Endothelial cell of umbilical vein (primary cell): ENCODE results near the gene MKLN1. TPM values are rescaled to one million over a fixed set of nuclear protein-coding genes. Genes with fewer than 3 reads are reported as not detected.

Source experiments
- BruUV-seq: library from RNA; stranded (reverse); fragments of 400-500 nt; replicated peaks from 2 replicates; lab custom pipeline; 2021; lab: Mats Ljungman, UMichigan
- CTCF ChIA-PET: fragments of 300-600, 350-600 bp; sonication (Branson Sonifier 250); formaldehyde crosslinking; loops from one replicate; lab custom pipeline; 2021; ENCODE audit warnings: antibody characterized with exemption, inconsistent platforms; lab: Charles Lee
- POLR2A ChIA-PET: fragments of 300-600, 350-600 bp; sonication (Branson Sonifier 250); formaldehyde crosslinking; loops from one replicate; lab custom pipeline; 2021; ENCODE audit warnings: antibody characterized with exemption, inconsistent platforms; lab: Charles Lee
- DNase-seq: peaks from one replicate; pipeline ENCODE4 v3.0.0-alpha.2; 2011; ENCODE audit warnings: low read depth, low spot score
- FAIRE-seq: peaks from 2 replicates; lab custom pipeline; 2011; peaks lifted over from hg19 to GRCh38; lab: Jason Lieb, UNC
- H2AFZ ChIP-seq: 2 replicates; pipeline ENCODE4 v1.6.0; 2012; ENCODE audit warnings: low read depth, low read length, control low read depth, inconsistent platforms
- H3K27ac ChIP-seq: 2 replicates; pipeline ENCODE4 v1.5.1; 2011; ENCODE audit warnings: low read depth, mild to moderate bottlenecking, control low read depth, low read length, moderate library complexity; ENCODE audit not compliant: insufficient read depth
- H3K27me3 ChIP-seq, 2 experiments: 2 replicates each; pipeline versions ENCODE4 v1.6.0 to v1.6.1; 2011; ENCODE audit warnings: low read length in 2 of 2, mixed read lengths in 1 of 2; ENCODE audit not compliant: control insufficient read depth in 2 of 2, insufficient read depth in 2 of 2
- H3K36me3 ChIP-seq, 2 experiments: 2 replicates in 1 of 2; 3 replicates in 1 of 2; pipeline ENCODE4 v1.5.1; 2011; ENCODE audit warnings: low read length in 2 of 2, mild to moderate bottlenecking in 1 of 2, moderate library complexity in 1 of 2; ENCODE audit not compliant: control insufficient read depth in 2 of 2, insufficient read depth in 2 of 2; ENCODE audit errors: extremely low read depth in 1 of 2
- H3K4me1 ChIP-seq: 3 replicates; pipeline ENCODE4 v1.5.1; 2011; ENCODE audit warnings: mild to moderate bottlenecking, low read length; ENCODE audit not compliant: control insufficient read depth, insufficient read depth; ENCODE audit errors: extremely low read depth
- H3K4me2 ChIP-seq: 2 replicates; pipeline ENCODE4 v1.6.1; 2011; ENCODE audit warnings: low read length, control low read depth, mixed read lengths; ENCODE audit not compliant: insufficient read depth
- H3K4me3 ChIP-seq, 3 experiments: fragments of 200-600 bp in 1 of 3; sonication (generic), shearing (Covaris generic) in 1 of 3; replicated peaks in 1 of 3; 2 replicates each; pipeline ENCODE4 v1.5.1; 2011 to 2016; ENCODE audit warnings: control low read depth in 3 of 3, low read length in 3 of 3, mild to moderate bottlenecking in 2 of 3, inconsistent platforms in 1 of 3, low read depth in 1 of 3, moderate library complexity in 1 of 3; ENCODE audit not compliant: insufficient read depth in 1 of 3
- H3K79me2 ChIP-seq: 2 replicates; pipeline ENCODE4 v1.6.0; 2012; ENCODE audit warnings: low read length, inconsistent platforms; ENCODE audit not compliant: control insufficient read depth, insufficient read depth
- H3K9ac ChIP-seq: replicated peaks from 2 replicates; pipeline ENCODE3; 2011; ENCODE audit warnings: low read length, control low read depth; ENCODE audit not compliant: insufficient read depth; ENCODE audit errors: extremely low read depth
- H3K9me1 ChIP-seq: replicated peaks from 3 replicates; pipeline ENCODE4 v1.6.0; 2011; ENCODE audit warnings: mild to moderate bottlenecking, low read length; ENCODE audit not compliant: control insufficient read depth, insufficient read depth; ENCODE audit errors: extremely low read depth
- H3K9me3 ChIP-seq: replicated peaks from 2 replicates; pipeline ENCODE4 v1.5.1; 2012; ENCODE audit warnings: low read length, inconsistent platforms; ENCODE audit not compliant: control insufficient read depth, insufficient read depth
- H4K20me1 ChIP-seq: replicated peaks from 2 replicates; pipeline ENCODE3; 2011; ENCODE audit warnings: mild to moderate bottlenecking, low read length; ENCODE audit not compliant: control insufficient read depth, insufficient read depth; ENCODE audit errors: extremely low read depth
- CTCF ChIP-seq, 2 donors: IDR thresholded peaks; 1 replicate in 1 of 2; 2 replicates in 1 of 2; pipeline ENCODE4 v1.5.1; 2011; ENCODE audit warnings: low read length in 2 of 2, mild to moderate bottlenecking in 2 of 2, moderate library complexity in 2 of 2, control low read depth in 1 of 2, inconsistent platforms in 1 of 2, low read depth in 1 of 2; ENCODE audit not compliant: insufficient read depth in 1 of 2; ENCODE audit errors: extremely low read depth in 1 of 2
- EZH2 ChIP-seq: IDR thresholded peaks from 2 replicates; pipeline ENCODE4 v1.6.1; 2012; ENCODE audit warnings: borderline replicate concordance, low read depth, mild to moderate bottlenecking, moderate library complexity, low read length, inconsistent platforms; ENCODE audit not compliant: severe bottlenecking
- FOS ChIP-seq: IDR thresholded peaks from 2 replicates; pipeline ENCODE4 v1.6.1; 2011; ENCODE audit warnings: mild to moderate bottlenecking, low read length, moderate library complexity, borderline replicate concordance; ENCODE audit not compliant: insufficient read depth
- GATA2 ChIP-seq: IDR thresholded peaks from 2 replicates; pipeline ENCODE4 v1.7.0; 2011; ENCODE audit warnings: low read depth, mild to moderate bottlenecking, moderate library complexity, mixed read lengths, low read length; ENCODE audit not compliant: insufficient read length, insufficient read depth
- JUN ChIP-seq: IDR thresholded peaks from 2 replicates; pipeline ENCODE4 v1.6.1; 2011; ENCODE audit warnings: borderline replicate concordance, low read depth; ENCODE audit not compliant: insufficient read length, insufficient read depth
- MYC ChIP-seq: IDR thresholded peaks from one replicate; pipeline ENCODE4 v1.6.1; 2011; ENCODE audit warnings: mild to moderate bottlenecking, low read depth, low read length
- POLR2A ChIP-seq: IDR thresholded peaks from 2 replicates; pipeline ENCODE4 v1.6.1; 2012; ENCODE audit warnings: low read depth, mild to moderate bottlenecking, control low read depth, low read length
- POLR2AphosphoS5 ChIP-seq: IDR thresholded peaks from 2 replicates; pipeline ENCODE4 v1.6.1; 2012; ENCODE audit warnings: low read depth, mild to moderate bottlenecking, control low read depth, low read length, moderate library complexity; ENCODE audit not compliant: insufficient read depth
- dilution Hi-C: fragments of 300-500 bp; cut with MboI; formaldehyde crosslinking; loops from one replicate; pipeline ENCODE4 v1.15.0; 2019; ENCODE audit warnings: low sequenced_read_pairs; ENCODE audit not compliant: extremely low pct_ligation_motif_present
- intact Hi-C: fragments of 100-400 bp; cut with micrococcal nuclease; formaldehyde crosslinking; loops from one replicate; pipeline ENCODE4 v1.10.0; 2022
- polyA plus RNA-seq, 4 experiments: library from polyadenylated mRNA; depleted of rRNA in 3 of 4; stranded (reverse) in 3 of 4; unstranded in 1 of 4; fragments of >200 nt; gene quantifications; 2 replicates each; pipeline versions ENCODE4 v1.2.1 to v1.2.3, GENCODE V29; 2011 to 2012; ENCODE audit warnings: missing spikeins in 1 of 4
- total RNA-seq: library from RNA; stranded (reverse); gene quantifications from 2 replicates; pipeline ENCODE4 v1.2.3, GENCODE V29; 2021
- TF ChIP-seq, protein P1 (sequence below): IDR thresholded peaks from 2 replicates; pipeline ENCODE4 v1.6.1; 2011; ENCODE audit not compliant: insufficient read depth, insufficient read length

The MKLN1 gene
- total and polyA plus RNA-seq, 2 donors (not counting 3 experiments of a cell fraction or from before 2014, with no cell fraction given) = 12.2 to 32.1 TPM

DNA sequence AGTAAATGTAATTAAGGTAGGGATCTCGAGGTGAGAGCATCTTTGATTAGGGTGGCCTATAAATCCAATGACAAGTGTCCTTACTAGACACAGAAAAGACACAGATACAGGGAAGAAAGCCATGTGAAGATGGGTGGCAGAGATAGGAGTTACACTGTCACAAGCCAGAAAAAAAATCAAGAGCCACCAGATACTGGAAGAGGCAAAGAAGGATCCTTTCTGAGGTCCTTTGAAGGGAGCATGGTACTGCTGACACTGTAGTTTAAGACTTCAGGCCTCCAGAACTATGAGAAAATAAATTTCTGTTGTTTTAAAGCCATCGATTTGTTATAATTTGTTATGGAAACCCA is 56.6 kb downstream of the MKLN1 start:
- FAIRE-seq = no peak
- H3K79me2 ChIP-seq = peaks cover 27% of the 10 kb centered on the region
- CTCF ChIA-PET = no interaction called here

More for the DNA sequence above, 56.6 kb downstream of the MKLN1 start:
- no peak overlapping the region for H3K27ac ChIP-seq
- POLR2A ChIA-PET = no interaction called here
- H3K9me3 ChIP-seq = no peaks in the 10 kb centered on the region
- H3K36me3 ChIP-seq = no peaks in the 10 kb centered on the region
- intact Hi-C loops (no loop called here), dilution Hi-C loops (no loop called here)
- no peak overlapping the region for H3K4me3 ChIP-seq
- no peaks in the 10 kb centered on the region for H3K27me3 ChIP-seq
- peaks cover 4% of the 10 kb centered on the region for H4K20me1 ChIP-seq
- no peaks in the 10 kb centered on the region for H3K9me1 ChIP-seq
- no peak for DNase-seq
- H3K9ac ChIP-seq = no peak overlapping the region
- no peak overlapping the region for H2AFZ ChIP-seq
- no peaks in the 10 kb centered on the region for H3K4me1 ChIP-seq
- no TSS peak for BruUV-seq
- no peak overlapping the region for H3K4me2 ChIP-seq
- TF ChIP-seq FOS (no peak), POLR2AphosphoS5 (no peak), EZH2 (no peak), MYC (no peak), JUN (no peak), POLR2A (no peak), GATA2 (no peak), CTCF (IDR thresholded peaks at IDR 0.05; ENCODE audit: extremely low read depth in 1 of 2, insufficient read depth in 1 of 2, low read depth in 1 of 2, low read length in 2 of 2) (no peak)
- TF ChIP-seq, protein P1, sequence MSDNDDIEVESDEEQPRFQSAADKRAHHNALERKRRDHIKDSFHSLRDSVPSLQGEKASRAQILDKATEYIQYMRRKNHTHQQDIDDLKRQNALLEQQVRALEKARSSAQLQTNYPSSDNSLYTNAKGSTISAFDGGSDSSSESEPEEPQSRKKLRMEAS = no peak
